ENCODE results near the gene ZBTB7C. TPM values are rescaled to one million over a fixed set of nuclear protein-coding genes. Genes with fewer than 3 reads are reported as not detected.
A peak's percentile ranks its signal among the peaks of the same experiment; 100 is the strongest.

Gene ZBTB7C
- total RNA-seq, 1 donor from 2014 or later = 0.15 TPM

GRCh38 chr18:48055351-48055750, 353.8 kb downstream of the ZBTB7C start:
- no peak overlapping the region for H3K4me3 ChIP-seq
- no peaks in the 10 kb centered on the region for H3K9me3 ChIP-seq (ENCODE audit: low read depth)
- Mint-ChIP-seq H3K36me3 (no peaks in the 10 kb centered on the region), H3K4me3 (no peak overlapping the region), H3K4me1 (peaks cover 28% of the 10 kb centered on the region), H3K27ac (no peak overlapping the region), H3K9me3 (no peaks in the 10 kb centered on the region), H3K27me3 (ENCODE audit: insufficient read depth, low read depth) (peaks cover 11% of the 10 kb centered on the region)
- no peaks in the 10 kb centered on the region for H3K27me3 ChIP-seq
- no peak overlapping the region for H3K4me2 ChIP-seq
- H3F3A ChIP-seq (ENCODE audit: low read depth) = no peaks in the 10 kb centered on the region
- no peak overlapping the region for H3K27ac ChIP-seq
- peaks cover 13% of the 10 kb centered on the region for H3K4me1 ChIP-seq
- DNase-seq (ENCODE audit: low spot score) = no peak
- TF ChIP-seq CTCF (IDR thresholded peaks at IDR 0.05) (no peak), EZH2phosphoT487 (IDR thresholded peaks at IDR 0.05) (no peak), EZH2 (IDR thresholded peaks at IDR 0.05) (no peak)
- no peak overlapping the region for H2AFZ ChIP-seq (replicated peaks)
- H4K20me1 ChIP-seq (ENCODE audit: low read depth) = no peaks in the 10 kb centered on the region
- H3K79me2 ChIP-seq (ENCODE audit: low read depth) = no peaks in the 10 kb centered on the region
- no peak overlapping the region for H3K9ac ChIP-seq
- H3K36me3 ChIP-seq = no peaks in the 10 kb centered on the region

- peaks cover 17% of the 10 kb centered on the region for H3K4me1 Mint-ChIP-seq
- Histone ChIP-seq H2AFZ (replicated peaks) (no peak overlapping the region), H3K27ac (no peak overlapping the region), H4K20me1 (ENCODE audit: low read depth) (no peaks in the 10 kb centered on the region), H3F3A (ENCODE audit: low read depth) (no peaks in the 10 kb centered on the region), H3K27me3 (no peaks in the 10 kb centered on the region), H3K9ac (no peak overlapping the region), H3K4me3 (no peak overlapping the region), H3K4me2 (no peak overlapping the region), H3K36me3 (no peaks in the 10 kb centered on the region), H3K9me3 (ENCODE audit: low read depth) (no peaks in the 10 kb centered on the region), H3K79me2 (ENCODE audit: low read depth) (no peaks in the 10 kb centered on the region), H3K4me1 (peaks cover 3% of the 10 kb centered on the region)
- H3K9me3 Mint-ChIP-seq = no peaks in the 10 kb centered on the region
- H3K4me3 Mint-ChIP-seq = peak overlapping the region; percentile 32
- H3K36me3 Mint-ChIP-seq = no peaks in the 10 kb centered on the region
- peak overlapping the region; percentile 18 for H3K27ac Mint-ChIP-seq
- peaks cover 15% of the 10 kb centered on the region for H3K27me3 Mint-ChIP-seq (ENCODE audit: insufficient read depth, low read depth)
- no peak for TF ChIP-seq EZH2 (IDR thresholded peaks at IDR 0.05)
- no peak for TF ChIP-seq CTCF (IDR thresholded peaks at IDR 0.05)
- no peak for TF ChIP-seq EZH2phosphoT487 (IDR thresholded peaks at IDR 0.05)
- no peak for DNase-seq (ENCODE audit: low spot score)
Measured at GRCh38 chr18:48053881-48054816, 355.0 kb downstream of the ZBTB7C start.

GRCh38 chr18:48052842-48053241, 356.3 kb downstream of the ZBTB7C start:
- no peak overlapping the region for H3K4me3 ChIP-seq
- no peak overlapping the region for H3K27ac ChIP-seq
- H3K4me1 ChIP-seq = no peaks in the 10 kb centered on the region
- TF ChIP-seq CTCF (IDR thresholded peaks at IDR 0.05) (no peak), EZH2 (IDR thresholded peaks at IDR 0.05) (no peak), EZH2phosphoT487 (IDR thresholded peaks at IDR 0.05) (no peak)
- H3K4me3 Mint-ChIP-seq = no peak overlapping the region
- no peaks in the 10 kb centered on the region for H3K36me3 ChIP-seq
- H3K27me3 Mint-ChIP-seq (ENCODE audit: insufficient read depth, low read depth) = peaks cover 13% of the 10 kb centered on the region
- peaks cover 10% of the 10 kb centered on the region for H3K4me1 Mint-ChIP-seq
- no peaks in the 10 kb centered on the region for H3K9me3 ChIP-seq (ENCODE audit: low read depth)
- H3K9ac ChIP-seq = no peak overlapping the region
- no peaks in the 10 kb centered on the region for H3F3A ChIP-seq (ENCODE audit: low read depth)
- H3K27me3 ChIP-seq = no peaks in the 10 kb centered on the region
- H2AFZ ChIP-seq (replicated peaks) = no peak overlapping the region
- H3K9me3 Mint-ChIP-seq = no peaks in the 10 kb centered on the region
- no peaks in the 10 kb centered on the region for H3K79me2 ChIP-seq (ENCODE audit: low read depth)
- H4K20me1 ChIP-seq (ENCODE audit: low read depth) = no peaks in the 10 kb centered on the region
- no peak overlapping the region for H3K27ac Mint-ChIP-seq
- no peaks in the 10 kb centered on the region for H3K36me3 Mint-ChIP-seq
- no peak overlapping the region for H3K4me2 ChIP-seq
- DNase-seq (ENCODE audit: low spot score) = no peak
